Pancreas (tissue), 10 donors: ENCODE measurements around the gene TTC23. TPM values are rescaled to one million over a fixed set of nuclear protein-coding genes. Genes with fewer than 3 reads are reported as not detected.
"Not testable (repeated sequence)": the region's sequence is repeated elsewhere in the genome, so short reads cannot be mapped to it uniquely, and the experiment has no call there.

Experiments used
- ATAC-seq, 4 donors: fragments of 200-7000 bp; cut with Tn5 transposase; one replicate each; pipeline versions ENCODE4 v1.8.0 to v1.9.1; 2020; ENCODE audit warnings: mild to moderate bottlenecking in 4 of 4, moderate library complexity in 4 of 4
- DNase-seq, 6 donors: peaks; one replicate each; pipeline ENCODE4 v3.0.0-alpha.2; 2020
- FAIRE-seq: peaks from 2 replicates; lab custom pipeline; 2012; peaks lifted over from hg19 to GRCh38; lab: Jason Lieb, UNC
- H3K27ac ChIP-seq, 4 donors: fragments of 200-600 bp; sonication (generic); 1 replicate in 3 of 4; 2 replicates in 1 of 4; pipeline versions ENCODE4 v1.5.0 to v1.8.0; 2020
- H3K27me3 ChIP-seq, 4 donors: fragments of 200-600 bp; one replicate each; pipeline ENCODE4 v1.8.0; 2021
- H3K36me3 ChIP-seq, 3 donors: fragments of 200-600 bp; sonication (generic) in 1 of 3; one replicate each; pipeline versions ENCODE4 v1.5.0 to v1.8.0; 2020 to 2021
- H3K4me1 ChIP-seq, 3 donors: fragments of 200-600 bp; one replicate each; pipeline ENCODE4 v1.8.0; 2021
- H3K4me3 ChIP-seq, 4 donors: fragments of 200-600 bp; sonication (generic) in 2 of 4; one replicate each; pipeline versions ENCODE4 v1.5.0 to v1.8.0; 2020 to 2021
- H3K9me3 ChIP-seq, 4 donors: fragments of 200-600 bp; one replicate each; pipeline ENCODE4 v1.8.0; 2021
- CTCF ChIP-seq, 4 donors: fragments of 200-600 bp; sonication (generic) in 3 of 4; IDR thresholded peaks; one replicate each; pipeline versions ENCODE4 v1.5.0 to v1.8.0; 2021; ENCODE audit warnings: antibody characterized with exemption in 4 of 4
- WGBS, 2 donors: extraction: QIAGEN DNeasy Blood & Tissue Kit; methylation state at CpG; one replicate each; pipeline ENCODE4 v1.1.7; 2013; 5-methylcytosine and 5-hydroxymethylcytosine counted together
- intact Hi-C, 3 donors: fragments of 100-400 bp; cut with DNase I; formaldehyde crosslinking; loops; one replicate each; pipeline versions ENCODE4 v1.11.1 to v1.14.2; 2022
- polyA plus RNA-seq, 2 donors: library from polyadenylated mRNA; stranded (reverse); fragments of 200-250 nt; gene quantifications; one replicate each; pipeline ENCODE4 v1.2.3, GENCODE V29; 2013
- total RNA-seq, 6 donors: library from RNA; stranded (reverse); fragmentation: NEBNext Ultra II Directional in 4 of 6; extraction: Animal tissue kit (Norgen Biotek cat#: 25700) in 4 of 6; gene quantifications; one replicate each; pipeline versions ENCODE4 v1.2.1 to v1.2.4, GENCODE V29; 2021 to 2023
- donor health status: healthy with polysubstance abuse.
- donor health status: DM: no; HTN: no; CAD: no; lungs with moderate emphysema.
- donor health status: DM: no; HTN: no; CAD: no.
- donor health status: control.
- donor health status: control.
- donor health status: Bipolar disorder and iron deficiency.
- donor health status: DM: yes; HTN: yes; CAD: no.
- donor health status: DM: no; HTN: no; CAD: no.
- donor health status: DM: no; HTN: no; CAD: no.
- donor health status: DM: yes; HTN: yes; CAD: no.

TTC23 gene
- total and polyA plus RNA-seq, 8 donors = 5.5 to 13.5 (median 7.8) TPM

GRCh38 chr15:99201408-99202175 is 47.8 kb downstream of the TTC23 start:
- TF ChIP-seq CTCF (IDR thresholded peaks at IDR 0.05) = no peak
- H3K9me3 ChIP-seq = no peaks in the 10 kb centered on the region
- H3K4me1 ChIP-seq = no peaks in the 10 kb centered on the region
- no peak overlapping the region for H3K4me3 ChIP-seq
- 78 to 83% methylated on average over 6 of the region's 6 CpGs for WGBS, 2 donors
- ATAC-seq = no peak
- no peak for FAIRE-seq
- peak overlapping the region in 1 of 4 donors; percentile 20 for H3K27ac ChIP-seq
- H3K36me3 ChIP-seq = peaks cover 0 to 5% (median 0%) of the 10 kb centered on the region in 3 donors
- intact Hi-C loops = no loop called here
- no peak for DNase-seq
- no peaks in the 10 kb centered on the region for H3K27me3 ChIP-seq

GRCh38 chr15:99197856-99198255 is 51.5 kb downstream of the TTC23 start:
- DNase-seq (no peak), ATAC-seq (no peak), FAIRE-seq (no peak)
- Histone ChIP-seq H3K4me3 (no peak overlapping the region), H3K27me3 (no peaks in the 10 kb centered on the region), H3K36me3 (peaks cover 0 to 5% (median 0%) of the 10 kb centered on the region in 3 donors), H3K9me3 (no peaks in the 10 kb centered on the region), H3K27ac (no peak overlapping the region), H3K4me1 (no peaks in the 10 kb centered on the region)
- no peak for TF ChIP-seq CTCF (IDR thresholded peaks at IDR 0.05)
- intact Hi-C loops = no loop called here
- 95 to 97% methylated on average over 3 of the region's 3 CpGs for WGBS, 2 donors

- WGBS, 2 donors = 94 to 96% methylated on average over 1 of the region's 1 CpG
- H3K27me3 ChIP-seq, H3K27ac ChIP-seq, H3K4me1 ChIP-seq, H3K9me3 ChIP-seq, H3K4me3 ChIP-seq, ATAC-seq, H3K36me3 ChIP-seq, FAIRE-seq, DNase-seq, intact Hi-C loops: not testable (repeated sequence)
Observed at GRCh38 chr15:99192181-99192580, 57.2 kb downstream of the TTC23 start.

- Histone ChIP-seq H3K27me3 (no peaks in the 10 kb centered on the region), H3K27ac (no peak overlapping the region), H3K9me3 (no peaks in the 10 kb centered on the region), H3K4me1 (peaks cover 0 to 6% (median 0%) of the 10 kb centered on the region in 3 donors), H3K4me3 (no peak overlapping the region), H3K36me3 (no peaks in the 10 kb centered on the region)
- FAIRE-seq (no peak), DNase-seq (no peak), ATAC-seq (no peak)
- no peak for TF ChIP-seq CTCF (IDR thresholded peaks at IDR 0.05)
- intact Hi-C loops = no loop called here
Observed at GRCh38 chr15:99187936-99188335, 61.4 kb downstream of the TTC23 start.

GRCh38 chr15:99185414-99186130 is 63.8 kb downstream of the TTC23 start:
- H3K9me3 ChIP-seq = no peaks in the 10 kb centered on the region
- no peak overlapping the region for H3K27ac ChIP-seq
- TF ChIP-seq CTCF (IDR thresholded peaks at IDR 0.05) = no peak
- intact Hi-C loops = no loop called here
- peaks cover 0 to 6% (median 0%) of the 10 kb centered on the region in 3 donors for H3K4me1 ChIP-seq
- no peak overlapping the region for H3K4me3 ChIP-seq
- no peaks in the 10 kb centered on the region for H3K27me3 ChIP-seq
- DNase-seq (no peak), FAIRE-seq (no peak), ATAC-seq (no peak)
- H3K36me3 ChIP-seq = no peaks in the 10 kb centered on the region
- 51 to 60% methylated on average over 4 of the region's 4 CpGs for WGBS, 2 donors
